PC-3 (cell line): Measurements from ENCODE around the gene IL32. TPM values are rescaled to one million over a fixed set of nuclear protein-coding genes. Genes with fewer than 3 reads are reported as not detected.
A peak's percentile ranks its signal among the peaks of the same experiment; 100 is the strongest.

Experiments used
- ATAC-seq: fragments of 200-7000 bp; cut with Tn5 transposase; 2 replicates; pipeline ENCODE4 v1.9.1; 2020; ENCODE audit warnings: mild to moderate bottlenecking, moderate library complexity
- Bru-seq: library from RNA; stranded (reverse); fragments of 400-500 nt; gene quantifications from one replicate; lab custom pipeline; 2021; lab: Mats Ljungman, UMichigan
- BruChase-seq, 2 experiments: library from RNA; stranded (reverse); fragments of 400-500 nt; gene quantifications; one replicate each; lab custom pipeline; 2021; lab: Mats Ljungman, UMichigan
- BruUV-seq: library from RNA; stranded (reverse); fragments of 400-500 nt; replicated peaks from 2 replicates; lab custom pipeline; 2021; lab: Mats Ljungman, UMichigan
- CTCF ChIA-PET: fragments of 300-600 bp; sonication (Branson Sonifier 250); formaldehyde crosslinking; loops from one replicate; lab custom pipeline; 2022; ENCODE audit warnings: antibody characterized with exemption; lab: Charles Lee
- POLR2A ChIA-PET: fragments of 300-600 bp; sonication (Branson Sonifier 250); formaldehyde crosslinking; loops from one replicate; lab custom pipeline; 2022; ENCODE audit warnings: antibody characterized with exemption; ENCODE audit not compliant: unreplicated experiment; lab: Charles Lee
- DNase-seq: peaks from one replicate; pipeline ENCODE4 v3.0.0-alpha.2; 2015
- H2AFZ ChIP-seq: fragments of 300-600 bp; sonication (generic); 2 replicates; pipeline ENCODE4 v1.6.0; 2016; ENCODE audit warnings: antibody characterized with exemption, low read length
- H3F3A ChIP-seq: fragments of 300-600 bp; sonication (generic); one replicate; pipeline ENCODE4 v1.6.0; 2017; ENCODE audit warnings: antibody characterized with exemption, low read length, control low read depth, mild to moderate bottlenecking; ENCODE audit not compliant: unreplicated experiment
- H3K27ac ChIP-seq: fragments of 300-600 bp; sonication (generic); 2 replicates; pipeline ENCODE4 v1.5.1; 2016; ENCODE audit warnings: mild to moderate bottlenecking, low read length
- H3K27me3 ChIP-seq: fragments of 300-600 bp; sonication (generic); 2 replicates; pipeline ENCODE4 v1.6.1; 2016; ENCODE audit warnings: low read length, mixed read lengths
- H3K36me3 ChIP-seq: fragments of 300-600 bp; sonication (generic); 2 replicates; pipeline ENCODE4 v1.6.1; 2016; ENCODE audit warnings: low read depth, mixed run types, low read length, mixed read lengths
- H3K4me1 ChIP-seq: fragments of 300-600 bp; sonication (generic); 2 replicates; pipeline ENCODE4 v1.5.1; 2016; ENCODE audit warnings: low read length; ENCODE audit not compliant: insufficient read depth
- H3K4me2 ChIP-seq: fragments of 300-600 bp; sonication (generic); 2 replicates; pipeline ENCODE4 v1.6.0; 2016; ENCODE audit warnings: low read length
- H3K4me3 ChIP-seq: fragments of 300-600 bp; sonication (generic); 2 replicates; pipeline ENCODE4 v1.5.1; 2016; ENCODE audit warnings: mild to moderate bottlenecking, low read length, mixed read lengths
- H3K79me2 ChIP-seq: fragments of 300-600 bp; sonication (generic); 2 replicates; pipeline ENCODE4 v1.6.1; 2017; ENCODE audit warnings: low read length, mixed read lengths
- H3K9ac ChIP-seq: fragments of 300-600 bp; sonication (generic); 2 replicates; pipeline ENCODE4 v1.6.0; 2016; ENCODE audit warnings: mild to moderate bottlenecking, low read length
- H3K9me2 ChIP-seq: fragments of 300-600 bp; sonication (generic); replicated peaks from 2 replicates; pipeline ENCODE4 v1.6.1; 2016; ENCODE audit warnings: mixed run types, low read length, mixed read lengths
- H3K9me3 ChIP-seq: fragments of 300-600 bp; sonication (generic); 2 replicates; pipeline ENCODE4 v1.6.1; 2016; ENCODE audit warnings: low read length, mixed read lengths
- H4K20me1 ChIP-seq: fragments of 300-600 bp; sonication (generic); 2 replicates; pipeline ENCODE4 v1.6.1; 2016; ENCODE audit warnings: low read length, mixed read lengths
- EZH2 ChIP-seq: fragments of 300-600 bp; sonication (generic); IDR thresholded peaks from one replicate; pipeline ENCODE4 v1.6.1; 2017; ENCODE audit warnings: antibody characterized with exemption, mild to moderate bottlenecking, low read length; ENCODE audit not compliant: unreplicated experiment
- EZH2phosphoT487 ChIP-seq: fragments of 300-600 bp; sonication (generic); IDR thresholded peaks from 2 replicates; pipeline ENCODE4 v1.6.1; 2018; ENCODE audit warnings: mild to moderate bottlenecking, antibody characterized with exemption, low read length, borderline replicate concordance
- intact Hi-C: fragments of 100-400 bp; cut with micrococcal nuclease; formaldehyde crosslinking; loops from 2 replicates; pipeline ENCODE4 v1.9.0; 2023
- long read RNA-seq: library from polyadenylated mRNA; unstranded; transcript quantifications from one replicate; pipeline ENCODE4 v2.0.0, GENCODE V29; 2021; ENCODE audit not compliant: unreplicated experiment
- total RNA-seq: library from RNA; depleted of rRNA; stranded (reverse); fragments of >200 nt; gene quantifications from 2 replicates; pipeline ENCODE4 v1.2.3, GENCODE V29; 2014; rRNA removed
- TF ChIP-seq, protein P1 (sequence below): fragments of 300-600 bp; sonication (generic); conservative IDR thresholded peaks from 2 replicates; pipeline ENCODE4 v1.5.1; 2017; ENCODE audit warnings: antibody characterized with exemption, low read depth, mild to moderate bottlenecking, low read length

Gene IL32, protein sequence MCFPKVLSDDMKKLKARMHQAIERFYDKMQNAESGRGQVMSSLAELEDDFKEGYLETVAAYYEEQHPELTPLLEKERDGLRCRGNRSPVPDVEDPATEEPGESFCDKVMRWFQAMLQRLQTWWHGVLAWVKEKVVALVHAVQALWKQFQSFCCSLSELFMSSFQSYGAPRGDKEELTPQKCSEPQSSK
- total RNA-seq (8.8 and 10.8 TPM in 2 replicates), Bru-seq, nascent RNA (percentile 33 among the genes with signal in this experiment), BruChase-seq, experiment 1, labeled RNA remaining after a 6-hour chase (percentile 41 among the genes with signal in this experiment), BruChase-seq, experiment 2, labeled RNA remaining after a 2-hour chase (percentile 30 among the genes with signal in this experiment)
- long read RNA-seq, partial matches to known transcripts, result 1 of 3 reads
- long read RNA-seq, other reads (novel, unspliced or antisense), result 1 of 3 reads

DNA sequence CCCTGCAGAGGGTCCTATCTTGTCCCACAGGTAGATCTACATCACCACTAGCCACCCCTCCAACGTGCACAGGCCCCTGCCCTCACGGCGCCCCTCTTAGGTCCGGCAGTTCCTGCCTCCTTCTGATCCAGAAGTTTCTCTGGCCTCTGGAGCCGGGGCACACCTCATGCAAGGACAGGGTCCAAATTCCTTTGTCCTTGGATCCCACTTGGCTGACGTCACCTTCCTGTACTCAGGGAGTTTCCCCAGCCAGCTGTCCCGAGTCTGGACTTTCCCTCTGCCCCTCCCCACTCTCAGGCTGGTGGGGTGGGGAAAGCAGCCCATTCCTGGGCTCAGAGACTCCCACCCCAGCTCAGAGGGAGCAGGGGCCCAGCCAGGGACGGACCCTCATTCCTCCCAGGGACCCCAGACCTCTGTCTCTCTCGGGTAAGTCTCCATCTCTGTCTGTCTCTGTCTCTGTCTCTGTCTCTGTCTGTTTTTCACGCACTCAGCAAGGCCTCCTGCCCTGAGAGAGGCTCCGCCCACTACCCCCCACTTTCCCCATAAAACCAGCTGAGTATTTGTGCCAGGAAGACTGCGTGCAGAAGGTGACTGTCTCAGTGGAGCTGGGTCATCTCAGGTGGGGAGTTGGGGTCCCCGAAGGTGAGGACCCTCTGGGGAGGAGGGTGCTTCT is at the start of gene IL32:
IL32 (plus strand) TSS at position 572 of the 673 bp plus-strand sequence. CDS start 172 bp downstream, outside the sequence.
- H3F3A ChIP-seq, result no peaks in the 10 kb centered on the region
- intact Hi-C loops, result no loop called here
- no peaks in the 10 kb centered on the region for H3K79me2 ChIP-seq
- H3K27me3 ChIP-seq, result no peaks in the 10 kb centered on the region
- ChIA-PET POLR2A (no interaction called here), CTCF (no interaction called here)
- H2AFZ ChIP-seq, result peak within 1 kb of the TSS; percentile 69; the same call in 1 of the 2 replicates
- H3K36me3 ChIP-seq, result no peaks in the 10 kb centered on the region
- no peak within 1 kb of the TSS for H3K4me3 ChIP-seq
- peak; percentile 32 for DNase-seq
- H3K9ac ChIP-seq, result peak within 1 kb of the TSS; percentile 15; the same call in 1 of the 2 replicates
- H3K27ac ChIP-seq, result peak within 1 kb of the TSS; percentile 8; the same call in 1 of the 2 replicates
- peaks cover 11% of the 10 kb centered on the region for H3K4me1 ChIP-seq
- 0 out of 2 replicates have a peak, but pooled peaks have one; percentile 40 for ATAC-seq
- no peaks in the 10 kb centered on the region for H4K20me1 ChIP-seq
- TF ChIP-seq, protein P1, sequence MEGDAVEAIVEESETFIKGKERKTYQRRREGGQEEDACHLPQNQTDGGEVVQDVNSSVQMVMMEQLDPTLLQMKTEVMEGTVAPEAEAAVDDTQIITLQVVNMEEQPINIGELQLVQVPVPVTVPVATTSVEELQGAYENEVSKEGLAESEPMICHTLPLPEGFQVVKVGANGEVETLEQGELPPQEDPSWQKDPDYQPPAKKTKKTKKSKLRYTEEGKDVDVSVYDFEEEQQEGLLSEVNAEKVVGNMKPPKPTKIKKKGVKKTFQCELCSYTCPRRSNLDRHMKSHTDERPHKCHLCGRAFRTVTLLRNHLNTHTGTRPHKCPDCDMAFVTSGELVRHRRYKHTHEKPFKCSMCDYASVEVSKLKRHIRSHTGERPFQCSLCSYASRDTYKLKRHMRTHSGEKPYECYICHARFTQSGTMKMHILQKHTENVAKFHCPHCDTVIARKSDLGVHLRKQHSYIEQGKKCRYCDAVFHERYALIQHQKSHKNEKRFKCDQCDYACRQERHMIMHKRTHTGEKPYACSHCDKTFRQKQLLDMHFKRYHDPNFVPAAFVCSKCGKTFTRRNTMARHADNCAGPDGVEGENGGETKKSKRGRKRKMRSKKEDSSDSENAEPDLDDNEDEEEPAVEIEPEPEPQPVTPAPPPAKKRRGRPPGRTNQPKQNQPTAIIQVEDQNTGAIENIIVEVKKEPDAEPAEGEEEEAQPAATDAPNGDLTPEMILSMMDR, result no peak
- no peak for TF ChIP-seq EZH2
- no peak for TF ChIP-seq EZH2phosphoT487
- no peaks in the 10 kb centered on the region for H3K9me3 ChIP-seq
- H3K9me2 ChIP-seq, result no peaks in the 10 kb centered on the region
- H3K4me2 ChIP-seq, result peak within 1 kb of the TSS; percentile 46
- BruUV-seq, result TSS peak; percentile 52

DNA sequence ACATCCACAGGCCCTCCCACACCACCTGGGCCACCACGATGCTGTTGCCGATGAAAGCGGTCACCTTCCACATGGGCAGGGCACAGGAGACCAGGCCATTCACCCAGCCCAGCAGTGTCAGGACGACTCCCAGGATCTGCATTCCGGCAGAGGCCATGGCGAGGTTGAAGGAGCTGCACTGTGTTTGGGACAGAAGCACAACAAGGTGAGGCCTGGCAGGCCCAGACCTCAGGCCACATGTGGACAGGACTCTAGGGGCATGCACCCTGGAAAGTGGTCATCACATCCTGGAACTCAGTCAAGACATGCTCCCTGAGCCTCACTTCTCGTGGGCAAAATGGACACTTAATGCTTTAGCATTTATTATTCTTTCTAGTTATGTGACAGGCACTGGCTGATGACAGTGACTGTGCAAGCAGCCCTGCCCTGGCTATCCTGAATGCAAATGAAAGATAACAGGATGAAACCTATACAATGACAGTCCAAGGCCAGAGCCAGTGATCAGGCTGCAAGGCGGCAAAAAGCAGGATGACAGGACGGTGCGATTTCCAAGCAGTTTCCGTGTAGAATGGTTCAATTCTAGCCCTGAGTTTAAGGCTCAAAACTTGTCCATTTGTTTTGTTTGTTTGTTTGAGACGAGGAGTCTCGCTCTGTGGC is 49.4 kb upstream of the IL32 start:
- ChIA-PET POLR2A (no interaction called here), CTCF (no interaction called here)
- H3K36me3 ChIP-seq, result 0 out of 2 replicates have a peak, but pooled peaks cover under 1% of the 10 kb centered on the region
- no peak overlapping the region for H3K4me3 ChIP-seq
- H2AFZ ChIP-seq, result no peak overlapping the region
- H3K9me2 ChIP-seq, result no peaks in the 10 kb centered on the region
- H3K27me3 ChIP-seq, result no peaks in the 10 kb centered on the region
- no TSS peak for BruUV-seq
- H3F3A ChIP-seq, result no peaks in the 10 kb centered on the region
- H3K4me2 ChIP-seq, result no peak overlapping the region
- H3K4me1 ChIP-seq, result peaks cover 13% of the 10 kb centered on the region
- peaks cover under 1% of the 10 kb centered on the region; the same call in 1 of the 2 replicates for H3K79me2 ChIP-seq
- H4K20me1 ChIP-seq, result no peaks in the 10 kb centered on the region
- intact Hi-C loops, result no loop called here
- no peak for ATAC-seq
- no peak overlapping the region for H3K27ac ChIP-seq
- no peak for DNase-seq
- no peak overlapping the region for H3K9ac ChIP-seq
- TF ChIP-seq, protein P1, result no peak
- H3K9me3 ChIP-seq, result no peaks in the 10 kb centered on the region
